K562 (cell line): ENCODE measurements around the gene ACVR2B.

ENCODE experiments used
- ADNP ChIP-seq: fragments of 200-800 bp; sonication (Bioruptor generic); IDR thresholded peaks from 2 replicates; pipeline ENCODE4 v1.6.1; 2016; ENCODE audit warnings: missing genetic modification characterization, missing compliant biosample characterization
- SMARCC2 ChIP-seq: fragments of 450-650 bp; IDR thresholded peaks from 2 replicates; pipeline ENCODE4 v1.6.1; 2017; ENCODE audit warnings: antibody characterized with exemption, moderate library complexity, mild to moderate bottlenecking, low read depth
- ZFP1 ChIP-seq: fragments of 450-650 bp; formaldehyde crosslinking; IDR thresholded peaks from 2 replicates; pipeline ENCODE4 v1.4.0; 2020; ENCODE audit warnings: mild to moderate bottlenecking, mixed read lengths
- TF ChIP-seq, protein P1 (sequence below): fragments of 450-650 bp; IDR thresholded peaks from 2 replicates; pipeline ENCODE4 v1.6.1; 2018; ENCODE audit not compliant: partially characterized antibody

DNA sequence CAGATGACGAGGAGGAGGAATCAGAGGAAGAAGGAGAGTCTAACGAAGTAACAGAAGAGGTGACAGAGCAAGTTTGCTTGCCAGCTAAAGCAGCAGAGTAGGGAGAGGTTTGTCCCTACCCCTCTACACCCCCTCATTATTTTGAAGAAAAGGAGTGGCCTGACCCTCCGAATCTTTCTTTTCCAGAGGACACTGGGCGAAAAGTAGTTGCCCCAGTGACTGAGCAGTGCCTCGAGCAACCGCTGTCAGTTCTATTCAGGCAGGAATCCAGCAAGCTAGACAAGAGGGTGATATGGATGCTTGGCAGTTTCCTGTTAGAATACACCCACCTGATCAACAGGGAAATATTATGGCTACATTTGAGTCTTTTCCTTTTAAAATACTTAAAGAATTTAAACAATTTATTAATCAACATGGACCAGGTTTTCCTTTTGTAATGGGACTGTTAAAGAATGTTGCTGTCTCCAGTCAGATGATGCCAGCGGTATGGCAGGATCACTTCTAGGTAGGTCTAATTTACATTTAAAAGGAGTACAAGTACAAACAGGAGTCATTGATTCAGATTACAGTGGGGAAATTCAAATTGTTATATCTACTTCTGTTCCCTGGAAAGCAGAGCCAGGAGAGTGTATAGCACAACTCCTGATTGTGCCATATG, 31.9 kb upstream of the ACVR2B start:
- TF ChIP-seq SMARCC2, result no peak
- TF ChIP-seq, protein P1, sequence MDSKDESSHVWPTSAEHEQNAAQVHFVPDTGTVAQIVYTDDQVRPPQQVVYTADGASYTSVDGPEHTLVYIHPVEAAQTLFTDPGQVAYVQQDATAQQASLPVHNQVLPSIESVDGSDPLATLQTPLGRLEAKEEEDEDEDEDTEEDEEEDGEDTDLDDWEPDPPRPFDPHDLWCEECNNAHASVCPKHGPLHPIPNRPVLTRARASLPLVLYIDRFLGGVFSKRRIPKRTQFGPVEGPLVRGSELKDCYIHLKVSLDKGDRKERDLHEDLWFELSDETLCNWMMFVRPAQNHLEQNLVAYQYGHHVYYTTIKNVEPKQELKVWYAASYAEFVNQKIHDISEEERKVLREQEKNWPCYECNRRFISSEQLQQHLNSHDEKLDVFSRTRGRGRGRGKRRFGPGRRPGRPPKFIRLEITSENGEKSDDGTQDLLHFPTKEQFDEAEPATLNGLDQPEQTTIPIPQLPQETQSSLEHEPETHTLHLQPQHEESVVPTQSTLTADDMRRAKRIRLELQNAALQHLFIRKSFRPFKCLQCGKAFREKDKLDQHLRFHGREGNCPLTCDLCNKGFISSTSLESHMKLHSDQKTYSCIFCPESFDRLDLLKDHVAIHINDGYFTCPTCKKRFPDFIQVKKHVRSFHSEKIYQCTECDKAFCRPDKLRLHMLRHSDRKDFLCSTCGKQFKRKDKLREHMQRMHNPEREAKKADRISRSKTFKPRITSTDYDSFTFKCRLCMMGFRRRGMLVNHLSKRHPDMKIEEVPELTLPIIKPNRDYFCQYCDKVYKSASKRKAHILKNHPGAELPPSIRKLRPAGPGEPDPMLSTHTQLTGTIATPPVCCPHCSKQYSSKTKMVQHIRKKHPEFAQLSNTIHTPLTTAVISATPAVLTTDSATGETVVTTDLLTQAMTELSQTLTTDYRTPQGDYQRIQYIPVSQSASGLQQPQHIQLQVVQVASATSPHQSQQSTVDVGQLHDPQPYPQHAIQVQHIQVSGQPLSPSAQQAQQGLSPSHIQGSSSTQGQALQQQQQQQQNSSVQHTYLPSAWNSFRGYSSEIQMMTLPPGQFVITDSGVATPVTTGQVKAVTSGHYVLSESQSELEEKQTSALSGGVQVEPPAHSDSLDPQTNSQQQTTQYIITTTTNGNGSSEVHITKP, result no peak
- TF ChIP-seq ZFP1, result no peak
- TF ChIP-seq ADNP (tag), result no peak
